ENCODE measurements around the gene EDIL3. TPM values are rescaled to one million over a fixed set of nuclear protein-coding genes. Genes with fewer than 3 reads are reported as not detected.

Gene EDIL3
- total and polyA plus RNA-seq, 2 of the 8 experiments (the other 6 are each of a cell fraction or from before 2014, with no cell fraction given) = 14.7 to 47.2 TPM

DNA sequence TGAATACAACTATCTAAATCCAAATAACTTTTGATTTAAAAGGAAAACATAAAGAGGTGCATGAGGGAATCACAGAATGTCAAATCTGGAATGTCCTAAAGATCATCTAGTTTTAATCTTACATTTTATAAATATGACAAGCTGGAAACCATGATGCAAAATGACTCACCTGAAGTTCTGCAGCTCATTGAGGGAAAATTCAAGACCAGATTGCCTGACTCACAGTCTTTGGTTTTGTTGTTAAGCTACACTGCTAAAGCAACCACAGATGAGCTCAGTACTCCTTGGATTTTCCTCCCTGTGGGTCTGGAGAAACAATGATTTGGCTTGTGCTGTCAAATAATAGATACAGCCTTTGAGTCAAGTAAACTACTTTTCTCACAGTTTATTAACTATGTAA lies 19.1 kb upstream of the EDIL3 start (continued):
- TF ChIP-seq, protein P1, sequence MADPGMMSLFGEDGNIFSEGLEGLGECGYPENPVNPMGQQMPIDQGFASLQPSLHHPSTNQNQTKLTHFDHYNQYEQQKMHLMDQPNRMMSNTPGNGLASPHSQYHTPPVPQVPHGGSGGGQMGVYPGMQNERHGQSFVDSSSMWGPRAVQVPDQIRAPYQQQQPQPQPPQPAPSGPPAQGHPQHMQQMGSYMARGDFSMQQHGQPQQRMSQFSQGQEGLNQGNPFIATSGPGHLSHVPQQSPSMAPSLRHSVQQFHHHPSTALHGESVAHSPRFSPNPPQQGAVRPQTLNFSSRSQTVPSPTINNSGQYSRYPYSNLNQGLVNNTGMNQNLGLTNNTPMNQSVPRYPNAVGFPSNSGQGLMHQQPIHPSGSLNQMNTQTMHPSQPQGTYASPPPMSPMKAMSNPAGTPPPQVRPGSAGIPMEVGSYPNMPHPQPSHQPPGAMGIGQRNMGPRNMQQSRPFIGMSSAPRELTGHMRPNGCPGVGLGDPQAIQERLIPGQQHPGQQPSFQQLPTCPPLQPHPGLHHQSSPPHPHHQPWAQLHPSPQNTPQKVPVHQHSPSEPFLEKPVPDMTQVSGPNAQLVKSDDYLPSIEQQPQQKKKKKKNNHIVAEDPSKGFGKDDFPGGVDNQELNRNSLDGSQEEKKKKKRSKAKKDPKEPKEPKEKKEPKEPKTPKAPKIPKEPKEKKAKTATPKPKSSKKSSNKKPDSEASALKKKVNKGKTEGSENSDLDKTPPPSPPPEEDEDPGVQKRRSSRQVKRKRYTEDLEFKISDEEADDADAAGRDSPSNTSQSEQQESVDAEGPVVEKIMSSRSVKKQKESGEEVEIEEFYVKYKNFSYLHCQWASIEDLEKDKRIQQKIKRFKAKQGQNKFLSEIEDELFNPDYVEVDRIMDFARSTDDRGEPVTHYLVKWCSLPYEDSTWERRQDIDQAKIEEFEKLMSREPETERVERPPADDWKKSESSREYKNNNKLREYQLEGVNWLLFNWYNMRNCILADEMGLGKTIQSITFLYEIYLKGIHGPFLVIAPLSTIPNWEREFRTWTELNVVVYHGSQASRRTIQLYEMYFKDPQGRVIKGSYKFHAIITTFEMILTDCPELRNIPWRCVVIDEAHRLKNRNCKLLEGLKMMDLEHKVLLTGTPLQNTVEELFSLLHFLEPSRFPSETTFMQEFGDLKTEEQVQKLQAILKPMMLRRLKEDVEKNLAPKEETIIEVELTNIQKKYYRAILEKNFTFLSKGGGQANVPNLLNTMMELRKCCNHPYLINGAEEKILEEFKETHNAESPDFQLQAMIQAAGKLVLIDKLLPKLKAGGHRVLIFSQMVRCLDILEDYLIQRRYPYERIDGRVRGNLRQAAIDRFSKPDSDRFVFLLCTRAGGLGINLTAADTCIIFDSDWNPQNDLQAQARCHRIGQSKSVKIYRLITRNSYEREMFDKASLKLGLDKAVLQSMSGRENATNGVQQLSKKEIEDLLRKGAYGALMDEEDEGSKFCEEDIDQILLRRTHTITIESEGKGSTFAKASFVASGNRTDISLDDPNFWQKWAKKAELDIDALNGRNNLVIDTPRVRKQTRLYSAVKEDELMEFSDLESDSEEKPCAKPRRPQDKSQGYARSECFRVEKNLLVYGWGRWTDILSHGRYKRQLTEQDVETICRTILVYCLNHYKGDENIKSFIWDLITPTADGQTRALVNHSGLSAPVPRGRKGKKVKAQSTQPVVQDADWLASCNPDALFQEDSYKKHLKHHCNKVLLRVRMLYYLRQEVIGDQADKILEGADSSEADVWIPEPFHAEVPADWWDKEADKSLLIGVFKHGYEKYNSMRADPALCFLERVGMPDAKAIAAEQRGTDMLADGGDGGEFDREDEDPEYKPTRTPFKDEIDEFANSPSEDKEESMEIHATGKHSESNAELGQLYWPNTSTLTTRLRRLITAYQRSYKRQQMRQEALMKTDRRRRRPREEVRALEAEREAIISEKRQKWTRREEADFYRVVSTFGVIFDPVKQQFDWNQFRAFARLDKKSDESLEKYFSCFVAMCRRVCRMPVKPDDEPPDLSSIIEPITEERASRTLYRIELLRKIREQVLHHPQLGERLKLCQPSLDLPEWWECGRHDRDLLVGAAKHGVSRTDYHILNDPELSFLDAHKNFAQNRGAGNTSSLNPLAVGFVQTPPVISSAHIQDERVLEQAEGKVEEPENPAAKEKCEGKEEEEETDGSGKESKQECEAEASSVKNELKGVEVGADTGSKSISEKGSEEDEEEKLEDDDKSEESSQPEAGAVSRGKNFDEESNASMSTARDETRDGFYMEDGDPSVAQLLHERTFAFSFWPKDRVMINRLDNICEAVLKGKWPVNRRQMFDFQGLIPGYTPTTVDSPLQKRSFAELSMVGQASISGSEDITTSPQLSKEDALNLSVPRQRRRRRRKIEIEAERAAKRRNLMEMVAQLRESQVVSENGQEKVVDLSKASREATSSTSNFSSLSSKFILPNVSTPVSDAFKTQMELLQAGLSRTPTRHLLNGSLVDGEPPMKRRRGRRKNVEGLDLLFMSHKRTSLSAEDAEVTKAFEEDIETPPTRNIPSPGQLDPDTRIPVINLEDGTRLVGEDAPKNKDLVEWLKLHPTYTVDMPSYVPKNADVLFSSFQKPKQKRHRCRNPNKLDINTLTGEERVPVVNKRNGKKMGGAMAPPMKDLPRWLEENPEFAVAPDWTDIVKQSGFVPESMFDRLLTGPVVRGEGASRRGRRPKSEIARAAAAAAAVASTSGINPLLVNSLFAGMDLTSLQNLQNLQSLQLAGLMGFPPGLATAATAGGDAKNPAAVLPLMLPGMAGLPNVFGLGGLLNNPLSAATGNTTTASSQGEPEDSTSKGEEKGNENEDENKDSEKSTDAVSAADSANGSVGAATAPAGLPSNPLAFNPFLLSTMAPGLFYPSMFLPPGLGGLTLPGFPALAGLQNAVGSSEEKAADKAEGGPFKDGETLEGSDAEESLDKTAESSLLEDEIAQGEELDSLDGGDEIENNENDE (IDR thresholded peaks at IDR 0.05; ENCODE audit: insufficient replicate concordance, low read length) = no peak
- no peak for TF ChIP-seq KDM1A (IDR thresholded peaks at IDR 0.05; ENCODE audit: borderline replicate concordance, low read length)

Measured in H1 (cell line).